GM12878 (cell line): ENCODE data around the gene ITCH. TPM values are rescaled to one million over a fixed set of nuclear protein-coding genes. Genes with fewer than 3 reads are reported as not detected.
"Not testable (repeated sequence)": the region's sequence is repeated elsewhere in the genome, so short reads cannot be mapped to it uniquely, and the experiment has no call there.

ENCODE experiments used
- ATAC-seq: fragments of 200-7000 bp; cut with Tn5 transposase; 3 replicates; pipeline ENCODE4 v1.9.1; 2020; ENCODE audit warnings: mild to moderate bottlenecking, moderate library complexity
- BruUV-seq: library from RNA; stranded (reverse); fragments of 400-500 nt; replicated peaks from 2 replicates; lab custom pipeline; 2021; lab: Mats Ljungman, UMichigan
- CTCF ChIA-PET: fragments of 300-600 bp; sonication (Branson Sonifier 250); formaldehyde crosslinking; extraction: SDS; loops from one replicate; lab custom pipeline; 2021; ENCODE audit warnings: inconsistent platforms; lab: Yijun Ruan, JAX
- POLR2A ChIA-PET: fragments of 350-600 bp; formaldehyde crosslinking; extraction: SDS; loops from one replicate; lab custom pipeline; 2021; ENCODE audit warnings: inconsistent platforms; lab: Charles Lee
- RAD21 ChIA-PET: fragments of 300-600 bp; sonication (Branson Sonifier 250); formaldehyde crosslinking; loops from one replicate; lab custom pipeline; 2023; ENCODE audit warnings: antibody characterized with exemption; ENCODE audit not compliant: unreplicated experiment; lab: Charles Lee
- SMC1A ChIA-PET: fragments of 300-600 bp; sonication (Branson Sonifier 250); formaldehyde crosslinking; loops from one replicate; lab custom pipeline; 2023; ENCODE audit not compliant: unreplicated experiment, uncharacterized antibody; lab: Charles Lee
- DNase-seq: peaks from one replicate; pipeline ENCODE4 v3.0.0-alpha.2; 2011; ENCODE audit warnings: low read depth, low spot score
- FAIRE-seq: peaks from 3 replicates; lab custom pipeline; 2011; peaks lifted over from hg19 to GRCh38; lab: Jason Lieb, UNC
- H2AFZ ChIP-seq: 2 replicates; pipeline ENCODE4 v1.6.0; 2011; ENCODE audit warnings: low read depth, low read length, control low read depth; ENCODE audit not compliant: control insufficient read depth
- H3K27ac ChIP-seq: 2 replicates; pipeline ENCODE4 v1.5.1; 2011; ENCODE audit warnings: control low read depth; ENCODE audit not compliant: control insufficient read depth, insufficient read depth
- H3K27me3 ChIP-seq, 2 experiments: replicated peaks in 1 of 2; 2 replicates each; pipeline versions ENCODE4 v1.6.0 to v1.6.1; 2011; ENCODE audit warnings: low read length in 1 of 2; ENCODE audit not compliant: control insufficient read depth in 2 of 2, insufficient read depth in 2 of 2
- H3K36me3 ChIP-seq, 2 experiments: 2 replicates each; pipeline ENCODE4 v1.5.1; 2011; ENCODE audit warnings: low read length in 1 of 2; ENCODE audit not compliant: control insufficient read depth in 2 of 2, insufficient read depth in 2 of 2
- H3K4me1 ChIP-seq: 2 replicates; pipeline ENCODE4 v1.6.1; 2011; ENCODE audit warnings: mild to moderate bottlenecking, low read length, moderate library complexity, mixed read lengths; ENCODE audit not compliant: control insufficient read depth, insufficient read depth
- H3K4me2 ChIP-seq: 2 replicates; pipeline ENCODE4 v1.6.0; 2011; ENCODE audit warnings: control low read depth; ENCODE audit not compliant: control insufficient read depth, insufficient read depth
- H3K4me3 ChIP-seq: fragments of 200-600 bp; sonication (generic); 2 replicates; pipeline ENCODE4 v1.5.1; 2016
- H3K79me2 ChIP-seq: 2 replicates; pipeline ENCODE4 v1.6.0; 2011; ENCODE audit warnings: low read length; ENCODE audit not compliant: control insufficient read depth, insufficient read depth
- H3K9ac ChIP-seq: 2 replicates; pipeline ENCODE4 v1.8.0; 2011; ENCODE audit warnings: low read length, control low read depth, mixed read lengths; ENCODE audit not compliant: control insufficient read depth, insufficient read depth
- H3K9me3 ChIP-seq: replicated peaks from 3 replicates; pipeline ENCODE4 v1.5.1; 2011; ENCODE audit warnings: mild to moderate bottlenecking, low read length; ENCODE audit not compliant: control insufficient read depth, insufficient read depth
- H4K20me1 ChIP-seq: 2 replicates; pipeline ENCODE4 v1.6.0; 2011; ENCODE audit not compliant: control insufficient read depth, insufficient read depth
- BHLHE40 ChIP-seq, 2 experiments: fragments of 450-650 bp in 1 of 2; IDR thresholded peaks; 2 replicates each; pipeline ENCODE4 v1.6.1; 2011 to 2017; ENCODE audit warnings: low read depth in 2 of 2, borderline replicate concordance in 1 of 2, improper control_type of control experiment in 1 of 2, low read length in 1 of 2, mild to moderate bottlenecking in 1 of 2
- EED ChIP-seq: sonication (generic); IDR thresholded peaks from 2 replicates; pipeline ENCODE4 v1.6.1; 2016; ENCODE audit warnings: antibody characterized with exemption, low read depth
- ETV6 ChIP-seq, 2 experiments: fragments of 450-650 bp in 1 of 2; IDR thresholded peaks in 1 of 2; conservative IDR thresholded peaks in 1 of 2; 2 replicates each; pipeline ENCODE4 v1.6.1; 2014; ENCODE audit warnings: antibody characterized with exemption in 1 of 2, borderline replicate concordance in 1 of 2, low read depth in 1 of 2, mild to moderate bottlenecking in 1 of 2, moderate library complexity in 1 of 2
- GABPA ChIP-seq: IDR thresholded peaks from 2 replicates; pipeline ENCODE4 v1.6.1; 2014; ENCODE audit warnings: antibody characterized with exemption, low read depth, mild to moderate bottlenecking, inconsistent platforms
- HDGF ChIP-seq: fragments of 450-650 bp; IDR thresholded peaks from 2 replicates; pipeline ENCODE4 v1.6.1; 2016; ENCODE audit warnings: antibody characterized with exemption
- JUNB ChIP-seq: IDR thresholded peaks from 2 replicates; pipeline ENCODE4 v1.6.1; 2016; ENCODE audit warnings: antibody characterized with exemption, mild to moderate bottlenecking
- MLLT1 ChIP-seq: fragments of 450-650 bp; IDR thresholded peaks from 2 replicates; pipeline ENCODE4 v1.6.1; 2016; ENCODE audit warnings: mild to moderate bottlenecking
- MTA2 ChIP-seq: fragments of 450-650 bp; IDR thresholded peaks from 2 replicates; pipeline ENCODE4 v1.6.1; 2016; ENCODE audit warnings: low read depth, mild to moderate bottlenecking, moderate library complexity
- NBN ChIP-seq: fragments of 450-650 bp; IDR thresholded peaks from 2 replicates; pipeline ENCODE4 v1.6.1; 2016
- RELB ChIP-seq: fragments of 450-650 bp; IDR thresholded peaks from 2 replicates; pipeline ENCODE4 v1.6.1; 2017; ENCODE audit warnings: low read depth, mild to moderate bottlenecking, moderate library complexity
- RUNX3 ChIP-seq: IDR thresholded peaks from 2 replicates; pipeline ENCODE4 v1.6.1; 2012; ENCODE audit warnings: low read length, inconsistent platforms
- SMARCA5 ChIP-seq: fragments of 450-650 bp; IDR thresholded peaks from 2 replicates; pipeline ENCODE4 v1.6.1; 2017; ENCODE audit warnings: mild to moderate bottlenecking
- ZNF384 ChIP-seq: IDR thresholded peaks from 2 replicates; pipeline ENCODE4 v1.6.1; 2012; ENCODE audit warnings: low read depth, mild to moderate bottlenecking, low read length, improper control_type of control experiment, borderline replicate concordance
- WGBS: methylation state at CpG from one replicate; pipeline ENCODE4 v1.1.6; 2016; ENCODE audit warnings: low lambda C conversion rate; ENCODE audit not compliant: insufficient replicate concordance, insufficient coverage; ENCODE audit errors: missing lambda C conversion rate; 5-methylcytosine and 5-hydroxymethylcytosine counted together
- in situ Hi-C: fragments of 300-500 bp; cut with MboI; formaldehyde crosslinking; loops from 9 replicates; pipeline ENCODE4 v1.14.3; 2018; ENCODE audit warnings: mixed read lengths
- intact Hi-C: fragments of 100-400 bp; cut with micrococcal nuclease; formaldehyde crosslinking; loops from one replicate; pipeline ENCODE4 v1.14.2; 2022; ENCODE audit not compliant: unreplicated experiment
- polyA plus RNA-seq, 11 experiments: library from polyadenylated mRNA; depleted of rRNA in 4 of 11; unstranded in 6 of 11; stranded (reverse) in 5 of 11; fragments of >200 nt; fragmentation: Nextera tagmentation in 4 of 11; fragmentation: Illumina TruSeq in 1 of 11; extraction: Ambion mirVana in 4 of 11; extraction: Trizol in 1 of 11; gene quantifications; 1 replicate in 1 of 11; 2 replicates in 10 of 11; pipeline versions ENCODE4 v1.2.1 to v1.2.3, GENCODE V29; 2011 to 2016; ENCODE audit warnings: inconsistent platforms in 2 of 11, missing spikeins in 2 of 11, low read depth in 1 of 11
- total RNA-seq, 4 experiments: library from RNA; depleted of rRNA in 3 of 4; stranded (reverse); fragments of >200 nt in 3 of 4; fragmentation: Illumina TruSeq in 1 of 4; extraction: Trizol in 1 of 4; gene quantifications; 2 replicates each; pipeline versions ENCODE4 v1.2.1 to v1.2.3, GENCODE V29; 2013 to 2021

Gene ITCH
- total and polyA plus RNA-seq, 10 of the 15 experiments (the other 5 are each of a cell fraction or from before 2014, with no cell fraction given) = 7.5 to 46.1 (median 21.5) TPM

- peaks cover 30% of the 10 kb centered on the region for H3K4me1 ChIP-seq
- H3K4me3 ChIP-seq, H3K4me2 ChIP-seq, H3K9ac ChIP-seq, FAIRE-seq, in situ Hi-C loops, intact Hi-C loops, H2AFZ ChIP-seq, BruUV-seq, H3K9me3 ChIP-seq, DNase-seq, H4K20me1 ChIP-seq, H3K27me3 ChIP-seq, H3K36me3 ChIP-seq: not testable (repeated sequence)
- peaks cover 14% of the 10 kb centered on the region for H3K79me2 ChIP-seq
- RAD21 ChIA-PET = interaction anchor here (0.7 to 2.5 kb wide), 4 partner anchors 11 to 275 kb away, joined by 3 to 8 read pairs (median 5); partner anchors contain the start of gene ITCH
- SMC1A ChIA-PET = interaction anchor here (0.7 to 2.5 kb wide), 9 partner anchors 8 to 538 kb away, joined by 3 to 12 read pairs (median 3); no protein-coding TSS in a partner anchor
- 10% methylated on average over 10 of the region's 10 CpGs for WGBS
- CTCF ChIA-PET = interaction anchor here (0.7 to 2.8 kb wide), 7 partner anchors 11 to 1504 kb away, joined by 3 to 15 read pairs (median 4); no protein-coding TSS in a partner anchor
- ATAC-seq = peak; percentile 86
- H3K27ac ChIP-seq = peak overlapping the region; percentile 76
- 0 out of 2 replicates have a peak, but pooled peaks have one; percentile 32 for TF ChIP-seq HDGF
- 0 out of 2 replicates have a peak, but pooled peaks have one; percentile 22 for TF ChIP-seq JUNB
- TF ChIP-seq SMARCA5 = 0 out of 2 replicates have a peak, but pooled peaks have one; percentile 28
- TF ChIP-seq RUNX3 = peak; percentile 31; the same call in 1 of the 2 replicates
- TF ChIP-seq RELB = peak; percentile 17; the same call in 1 of the 2 replicates
- TF ChIP-seq BHLHE40 (IDR thresholded peaks at IDR 0.05; ENCODE audit: borderline replicate concordance in 1 of 2, low read depth in 2 of 2, low read length in 1 of 2) = peak in 1 of 2 experiments; percentile 25; a peak in 1 of 4 replicates
- 0 out of 2 replicates have a peak, but pooled peaks have one; percentile 20 for TF ChIP-seq GABPA
- TF ChIP-seq MTA2 = peak; percentile 59
- peak; percentile 55 for TF ChIP-seq ZNF384
- peak; percentile 25; the same call in 1 of the 2 replicates for TF ChIP-seq EED
- TF ChIP-seq NBN = 0 out of 2 replicates have a peak, but pooled peaks have one; percentile 39
- peak in 1 of 2 experiments; percentile 68; a peak in 1 of 4 replicates for TF ChIP-seq ETV6 (conservative IDR thresholded peaks at IDR 0.05 in 1 of 2, IDR thresholded peaks at IDR 0.05 in 1 of 2; ENCODE audit: borderline replicate concordance in 1 of 2, low read depth in 1 of 2)
- TF ChIP-seq MLLT1 = peak; percentile 79
- POLR2A ChIA-PET = interaction anchor here (0.6 to 1.5 kb wide), 3 partner anchors 10 to 351 kb away, joined by 4 to 7 read pairs (median 4); no protein-coding TSS in a partner anchor
These were observed 42.2 kb downstream of the ITCH start for GRCh38 chr20:34405247-34405651.

- WGBS = 47% methylated on average over 3 of the region's 3 CpGs
- DNase-seq, H3K27me3 ChIP-seq, H3K9me3 ChIP-seq, H4K20me1 ChIP-seq, H3K4me3 ChIP-seq, BruUV-seq, in situ Hi-C loops, H3K4me2 ChIP-seq, H2AFZ ChIP-seq, H3K9ac ChIP-seq, ATAC-seq, intact Hi-C loops, FAIRE-seq, H3K36me3 ChIP-seq: not testable (repeated sequence)
- ChIA-PET RAD21 (interaction anchor here (1.1 to 2.5 kb wide), 3 partner anchors 10 to 93 kb away, joined by 4 to 8 read pairs (median 6); partner anchors contain the start of gene ITCH), POLR2A (interaction anchor here (1.5 to 2.3 kb wide), 2 partner anchors 9 to 11 kb away, joined by 7 read pairs; no protein-coding TSS in a partner anchor), SMC1A (interaction anchor here (0.7 to 2.5 kb wide), 9 partner anchors 9 to 537 kb away, joined by 3 to 12 read pairs (median 3); no protein-coding TSS in a partner anchor), CTCF (interaction anchor here (0.7 to 2.8 kb wide), 6 partner anchors 10 to 1503 kb away, joined by 3 to 15 read pairs (median 4); no protein-coding TSS in a partner anchor)
- H3K27ac ChIP-seq = peak overlapping the region; percentile 76; the same call in 1 of the 2 replicates
- H3K4me1 ChIP-seq = peaks cover 30% of the 10 kb centered on the region
- H3K79me2 ChIP-seq = peaks cover 14% of the 10 kb centered on the region
These were observed 42.9 kb downstream of the ITCH start for GRCh38 chr20:34405942-34406341.
